WTC11 (cell line): ENCODE data around the gene CHRNG. TPM values are rescaled to one million over a fixed set of nuclear protein-coding genes. Genes with fewer than 3 reads are reported as not detected.

Experiments used
- ATAC-seq: fragments of 200-7000 bp; cut with Tn5 transposase; 2 replicates; pipeline ENCODE4 v1.10.0; 2021; ENCODE audit warnings: mild to moderate bottlenecking, moderate library complexity
- CTCF ChIA-PET: fragments of 300-600 bp; sonication (Branson Sonifier 250); formaldehyde crosslinking; loops from one replicate; lab custom pipeline; 2021; ENCODE audit warnings: antibody characterized with exemption; lab: Charles Lee
- POLR2A ChIA-PET: fragments of 350-600 bp; sonication (Branson Sonifier 250); formaldehyde crosslinking; loops from one replicate; lab custom pipeline; 2021; ENCODE audit warnings: antibody characterized with exemption; lab: Charles Lee
- DNase-seq: peaks from one replicate; pipeline ENCODE4 v3.0.0; 2021; ENCODE audit warnings: low spot score
- H3K27ac Mint-ChIP-seq: 2 replicates; pipeline ENCODE4 v1.8.0; 2021; ENCODE audit warnings: mixed read lengths
- H3K27me3 Mint-ChIP-seq: 2 replicates; pipeline ENCODE4 v1.8.0; 2021; ENCODE audit warnings: low read depth, mild to moderate bottlenecking, moderate library complexity, mixed read lengths
- H3K36me3 Mint-ChIP-seq: 2 replicates; pipeline ENCODE4 v1.8.0; 2021; ENCODE audit warnings: mixed read lengths
- H3K4me1 Mint-ChIP-seq: 2 replicates; pipeline ENCODE4 v1.8.0; 2022; ENCODE audit warnings: mixed read lengths
- H3K4me3 Mint-ChIP-seq: 2 replicates; pipeline ENCODE4 v1.8.0; 2021; ENCODE audit warnings: mild to moderate bottlenecking, moderate library complexity, mixed read lengths
- H3K9me3 Mint-ChIP-seq: 2 replicates; pipeline ENCODE4 v1.8.0; 2021; ENCODE audit warnings: mixed read lengths
- ATF1 ChIP-seq: sonication (generic); formaldehyde crosslinking; IDR thresholded peaks from 2 replicates; pipeline ENCODE4 v1.8.1; 2023; ENCODE audit warnings: mild to moderate bottlenecking, moderate library complexity, missing genetic modification reagents
- CBFB ChIP-seq: sonication (generic); formaldehyde crosslinking; IDR thresholded peaks from 2 replicates; pipeline ENCODE4 v1.8.1; 2022; ENCODE audit warnings: mild to moderate bottlenecking, low read depth, missing genetic modification reagents
- CDX4 ChIP-seq: fragments of 250-450 bp; sonication (Bioruptor Pico); IDR thresholded peaks from 2 replicates; pipeline ENCODE4 v1.9.0; 2021; ENCODE audit warnings: moderate library complexity, mild to moderate bottlenecking, inconsistent platforms, borderline replicate concordance
- CREB1 ChIP-seq: sonication (generic); formaldehyde crosslinking; IDR thresholded peaks from 2 replicates; pipeline ENCODE4 v1.8.0; 2023; ENCODE audit warnings: mild to moderate bottlenecking, missing genetic modification reagents
- FOXK1 ChIP-seq: sonication (generic); formaldehyde crosslinking; IDR thresholded peaks from 2 replicates; pipeline ENCODE4 v1.8.0; 2022; ENCODE audit warnings: mild to moderate bottlenecking, moderate library complexity, missing genetic modification reagents
- FOXP1 ChIP-seq: sonication (generic); formaldehyde crosslinking; IDR thresholded peaks from 2 replicates; pipeline ENCODE4 v1.8.0; 2022; ENCODE audit warnings: missing genetic modification reagents, mild to moderate bottlenecking, moderate library complexity, borderline replicate concordance
- FOXP4 ChIP-seq: sonication (generic); formaldehyde crosslinking; IDR thresholded peaks from 2 replicates; pipeline ENCODE4 v1.8.0; 2022; ENCODE audit warnings: mild to moderate bottlenecking, missing genetic modification reagents
- GABPB1 ChIP-seq: sonication (generic); formaldehyde crosslinking; IDR thresholded peaks from 2 replicates; pipeline ENCODE4 v1.8.1; 2023; ENCODE audit warnings: mild to moderate bottlenecking, missing genetic modification reagents
- JUN ChIP-seq: sonication (generic); formaldehyde crosslinking; IDR thresholded peaks from 2 replicates; pipeline ENCODE4 v1.8.0; 2023; ENCODE audit warnings: mild to moderate bottlenecking, missing genetic modification reagents
- KAT7 ChIP-seq: sonication (generic); formaldehyde crosslinking; IDR thresholded peaks from 2 replicates; pipeline ENCODE4 v1.8.1; 2023; ENCODE audit warnings: missing genetic modification reagents, mild to moderate bottlenecking, borderline replicate concordance
- MXD4 ChIP-seq: fragments of 250-450 bp; sonication (Bioruptor Pico); IDR thresholded peaks from 2 replicates; pipeline ENCODE4 v1.8.0; 2021; ENCODE audit warnings: mild to moderate bottlenecking, moderate library complexity, borderline replicate concordance
- PREB ChIP-seq: sonication (generic); formaldehyde crosslinking; IDR thresholded peaks from 2 replicates; pipeline ENCODE4 v1.8.1; 2022; ENCODE audit warnings: mild to moderate bottlenecking, missing genetic modification reagents, moderate library complexity, borderline replicate concordance
- RORB ChIP-seq: fragments of 250-450 bp; sonication (Bioruptor Pico); IDR thresholded peaks from 2 replicates; pipeline ENCODE4 v1.9.0; 2021; ENCODE audit warnings: mild to moderate bottlenecking
- SMAD3 ChIP-seq: sonication (generic); formaldehyde crosslinking; IDR thresholded peaks from 2 replicates; pipeline ENCODE4 v1.8.0; 2022; ENCODE audit warnings: missing genetic modification reagents, mild to moderate bottlenecking, borderline replicate concordance
- SOX15 ChIP-seq: fragments of 250-450 bp; sonication (Bioruptor Pico); IDR thresholded peaks from 2 replicates; pipeline ENCODE4 v1.9.0; 2021; ENCODE audit warnings: mild to moderate bottlenecking
- SP1 ChIP-seq: sonication (generic); formaldehyde crosslinking; conservative IDR thresholded peaks from 2 replicates; pipeline ENCODE4 v1.8.1; 2022; ENCODE audit warnings: missing genetic modification reagents
- TCF7 ChIP-seq: sonication (generic); formaldehyde crosslinking; IDR thresholded peaks from 2 replicates; pipeline ENCODE4 v1.8.0; 2022; ENCODE audit warnings: mild to moderate bottlenecking, low read depth, missing genetic modification reagents, moderate library complexity
- TEAD4 ChIP-seq: sonication (generic); formaldehyde crosslinking; IDR thresholded peaks from 2 replicates; pipeline ENCODE4 v1.8.0; 2022; ENCODE audit warnings: mild to moderate bottlenecking, missing genetic modification reagents
- TP53 ChIP-seq: sonication (generic); formaldehyde crosslinking; IDR thresholded peaks from 2 replicates; pipeline ENCODE4 v1.8.1; 2023; ENCODE audit warnings: mild to moderate bottlenecking, missing genetic modification reagents
- ZBTB21 ChIP-seq: sonication (generic); formaldehyde crosslinking; IDR thresholded peaks from 2 replicates; pipeline ENCODE4 v1.8.1; 2023; ENCODE audit warnings: mild to moderate bottlenecking, missing genetic modification reagents, borderline replicate concordance
- ZBTB43 ChIP-seq: sonication (generic); formaldehyde crosslinking; IDR thresholded peaks from 2 replicates; pipeline ENCODE4 v1.8.1; 2023; ENCODE audit warnings: mild to moderate bottlenecking, missing genetic modification reagents
- ZMAT4 ChIP-seq: fragments of 250-450 bp; sonication (Bioruptor Pico); IDR thresholded peaks from 2 replicates; pipeline ENCODE4 v1.9.0; 2021; ENCODE audit warnings: mild to moderate bottlenecking
- ZNF219 ChIP-seq: sonication (generic); formaldehyde crosslinking; IDR thresholded peaks from 2 replicates; pipeline ENCODE4 v1.8.0; 2023; ENCODE audit warnings: missing genetic modification reagents, mild to moderate bottlenecking, borderline replicate concordance
- ZNF263 ChIP-seq: sonication (generic); formaldehyde crosslinking; IDR thresholded peaks from 2 replicates; pipeline ENCODE4 v1.8.1; 2022; ENCODE audit warnings: low read depth, mild to moderate bottlenecking, moderate library complexity, missing genetic modification reagents
- ZNF396 ChIP-seq: fragments of 250-450 bp; sonication (Bioruptor Pico); IDR thresholded peaks from 2 replicates; pipeline ENCODE4 v1.8.0; 2021; ENCODE audit warnings: mild to moderate bottlenecking, moderate library complexity, borderline replicate concordance
- ZNF416 ChIP-seq: fragments of 250-450 bp; sonication (Bioruptor Pico); IDR thresholded peaks from 2 replicates; pipeline ENCODE4 v1.9.0; 2021; ENCODE audit warnings: mild to moderate bottlenecking, inconsistent platforms
- ZNF532 ChIP-seq: fragments of 250-450 bp; sonication (Bioruptor Pico); IDR thresholded peaks from 2 replicates; pipeline ENCODE4 v1.9.0; 2021; ENCODE audit warnings: mild to moderate bottlenecking, borderline replicate concordance
- total RNA-seq: library from RNA; stranded (reverse); gene quantifications from 3 replicates; pipeline ENCODE4 v1.2.3, GENCODE V29; 2021

CHRNG gene
- total RNA-seq, 1 experiment from 2014 or later: 0.20 TPM

- TF ChIP-seq ZBTB21 (CRISPR knock-in tag) (peak; percentile 87), TCF7 (CRISPR knock-in tag) (peak; percentile 45; the same call in 1 of the 2 replicates), TP53 (CRISPR knock-in tag) (peak; percentile 74; the same call in 1 of the 2 replicates), SP1 (CRISPR knock-in tag) (peak; percentile 86), FOXP1 (CRISPR knock-in tag) (peak; percentile 78), ZNF263 (CRISPR knock-in tag) (no peak), JUN (CRISPR knock-in tag) (peak; percentile 85), CDX4 (no peak), KAT7 (CRISPR knock-in tag) (peak; percentile 94; the same call in 1 of the 2 replicates), GABPB1 (peak; percentile 96), ZMAT4 (CRISPR knock-in tag) (no peak), ZBTB43 (peak; percentile 88), ZNF416 (CRISPR knock-in tag) (no peak), FOXP4 (CRISPR knock-in tag) (peak; percentile 93), TEAD4 (CRISPR knock-in tag) (0 out of 2 replicates have a peak, but pooled peaks have one; percentile 48), MXD4 (CRISPR knock-in tag) (no peak), ATF1 (peak; percentile 46; the same call in 1 of the 2 replicates), ZNF396 (no peak), FOXK1 (CRISPR knock-in tag) (peak; percentile 94)
Measured at GRCh38 chr2:232550354-232551249, 11.1 kb downstream of the CHRNG start, which contains the start of the genes EIF4E2 and TIGD1 (continued).

- Mint-ChIP-seq H3K9me3 (peaks cover 10% of the 10 kb centered on the region), H3K36me3 (peaks cover 38% of the 10 kb centered on the region), H3K4me3 (peak overlapping the region; percentile 95), H3K27ac (peak overlapping the region; percentile 95), H3K4me1 (peaks cover 13% of the 10 kb centered on the region), H3K27me3 (peaks cover 3% of the 10 kb centered on the region)
- CTCF ChIA-PET: interaction anchor here (0.6 to 1.5 kb wide), 4 partner anchors 13 to 688 kb away, joined by 3 to 10 read pairs (median 4); no protein-coding TSS in a partner anchor
- DNase-seq: no peak
- POLR2A ChIA-PET: interaction anchor here (1.2 to 1.4 kb wide), 3 partner anchors 11 to 29 kb away, joined by 3 to 6 read pairs (median 3); partner anchors contain the start of gene CHRNG
- ATAC-seq: no peak
- TF ChIP-seq SMAD3 (CRISPR knock-in tag) (no peak), SP1 (CRISPR knock-in tag) (no peak), ZNF532 (CRISPR knock-in tag) (no peak), PREB (CRISPR knock-in tag) (no peak), TCF7 (CRISPR knock-in tag) (no peak), TP53 (CRISPR knock-in tag) (no peak), SOX15 (CRISPR knock-in tag) (no peak), ZBTB21 (CRISPR knock-in tag) (no peak), ZNF219 (CRISPR knock-in tag) (no peak), CBFB (CRISPR knock-in tag) (no peak), RORB (no peak), CREB1 (CRISPR knock-in tag) (no peak)
Measured at GRCh38 chr2:232551250-232551638, 11.8 kb downstream of the CHRNG start.
